Activated CD8-positive, alpha-beta T cell treated with anti-CD3 and anti-CD28 coated beads for 36 hours (primary cell): ENCODE measurements around the gene COLEC12. TPM values are rescaled to one million over a fixed set of nuclear protein-coding genes. Genes with fewer than 3 reads are reported as not detected.

ENCODE experiments used
- ATAC-seq: fragments of 200-7000 bp; cut with Tn5 transposase; one replicate; pipeline ENCODE4 v1.10.0; 2021; ENCODE audit warnings: mild to moderate bottlenecking, moderate library complexity
- CTCF ChIA-PET: fragments of 350-600 bp; sonication (Branson Sonifier 250); formaldehyde crosslinking; loops from one replicate; lab custom pipeline; 2021; ENCODE audit warnings: antibody characterized with exemption; lab: Charles Lee
- POLR2A ChIA-PET: fragments of 350-600 bp; sonication (Branson Sonifier 250); formaldehyde crosslinking; loops from one replicate; lab custom pipeline; 2021; ENCODE audit warnings: antibody characterized with exemption; lab: Charles Lee
- DNase-seq: peaks from one replicate; pipeline ENCODE4 v3.0.0-alpha.2; 2020
- H3K27ac Mint-ChIP-seq: one replicate; pipeline ENCODE4 v1.8.0; 2021; ENCODE audit warnings: mild to moderate bottlenecking, mixed read lengths
- H3K27me3 Mint-ChIP-seq: one replicate; pipeline ENCODE4 v1.8.0; 2021; ENCODE audit warnings: mixed read lengths
- H3K36me3 Mint-ChIP-seq: one replicate; pipeline ENCODE4 v1.8.0; 2021; ENCODE audit warnings: low read depth, mixed read lengths
- H3K4me1 Mint-ChIP-seq: one replicate; pipeline ENCODE4 v1.8.0; 2021; ENCODE audit warnings: low read depth, mixed read lengths
- H3K4me3 Mint-ChIP-seq: one replicate; pipeline ENCODE4 v1.8.0; 2021; ENCODE audit warnings: mild to moderate bottlenecking, moderate library complexity, mixed read lengths
- H3K9me3 Mint-ChIP-seq: one replicate; pipeline ENCODE4 v1.8.0; 2021; ENCODE audit warnings: mixed read lengths
- intact Hi-C: fragments of 100-400 bp; cut with micrococcal nuclease; formaldehyde crosslinking; loops from one replicate; pipeline ENCODE4 v1.10.0; 2022
- total RNA-seq, 2 experiments: library from RNA; stranded (reverse); gene quantifications; one replicate each; pipeline ENCODE4 v1.2.3, GENCODE V29; 2021
- TF ChIP-seq, protein P1 (sequence below): fragments of 200-600 bp; IDR thresholded peaks from one replicate; pipeline ENCODE4 v1.8.0; 2022; ENCODE audit warnings: antibody characterized with exemption, mild to moderate bottlenecking

The COLEC12 gene
- total RNA-seq, 2 experiments from 2014 or later, result not detected

DNA sequence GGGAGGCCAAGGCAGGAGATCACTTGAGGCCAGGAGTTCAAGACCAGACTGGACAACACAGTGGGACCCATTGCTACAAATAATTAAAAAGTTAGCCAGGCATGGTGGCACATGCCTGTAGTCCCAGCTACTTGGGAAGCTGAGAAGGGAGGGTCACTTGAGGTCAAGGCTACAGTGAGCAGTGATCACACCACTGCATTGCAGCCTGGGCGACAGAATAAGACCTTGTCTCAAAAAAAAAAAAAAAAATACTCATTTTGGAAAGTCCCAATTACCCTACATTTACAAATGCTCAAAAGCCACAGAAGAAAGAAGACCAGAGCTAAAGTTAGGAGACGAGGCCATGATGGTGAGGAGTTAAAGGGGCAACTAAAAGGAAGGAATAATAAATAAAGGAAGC, 61.9 kb downstream of the COLEC12 start:
- Mint-ChIP-seq H3K9me3 (no peaks in the 10 kb centered on the region), H3K36me3 (no peaks in the 10 kb centered on the region), H3K4me3 (no peak overlapping the region), H3K27ac (no peak overlapping the region), H3K27me3 (peaks cover 4% of the 10 kb centered on the region), H3K4me1 (no peaks in the 10 kb centered on the region)
- ChIA-PET POLR2A (no interaction called here), CTCF (interaction anchor here (1.4 kb wide), 1 partner anchor 28 kb away, joined by 3 read pairs; no protein-coding TSS in a partner anchor)
- DNase-seq (no peak), ATAC-seq (no peak)
- TF ChIP-seq, protein P1, sequence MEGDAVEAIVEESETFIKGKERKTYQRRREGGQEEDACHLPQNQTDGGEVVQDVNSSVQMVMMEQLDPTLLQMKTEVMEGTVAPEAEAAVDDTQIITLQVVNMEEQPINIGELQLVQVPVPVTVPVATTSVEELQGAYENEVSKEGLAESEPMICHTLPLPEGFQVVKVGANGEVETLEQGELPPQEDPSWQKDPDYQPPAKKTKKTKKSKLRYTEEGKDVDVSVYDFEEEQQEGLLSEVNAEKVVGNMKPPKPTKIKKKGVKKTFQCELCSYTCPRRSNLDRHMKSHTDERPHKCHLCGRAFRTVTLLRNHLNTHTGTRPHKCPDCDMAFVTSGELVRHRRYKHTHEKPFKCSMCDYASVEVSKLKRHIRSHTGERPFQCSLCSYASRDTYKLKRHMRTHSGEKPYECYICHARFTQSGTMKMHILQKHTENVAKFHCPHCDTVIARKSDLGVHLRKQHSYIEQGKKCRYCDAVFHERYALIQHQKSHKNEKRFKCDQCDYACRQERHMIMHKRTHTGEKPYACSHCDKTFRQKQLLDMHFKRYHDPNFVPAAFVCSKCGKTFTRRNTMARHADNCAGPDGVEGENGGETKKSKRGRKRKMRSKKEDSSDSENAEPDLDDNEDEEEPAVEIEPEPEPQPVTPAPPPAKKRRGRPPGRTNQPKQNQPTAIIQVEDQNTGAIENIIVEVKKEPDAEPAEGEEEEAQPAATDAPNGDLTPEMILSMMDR, result no peak
- intact Hi-C loops, result no loop called here

DNA sequence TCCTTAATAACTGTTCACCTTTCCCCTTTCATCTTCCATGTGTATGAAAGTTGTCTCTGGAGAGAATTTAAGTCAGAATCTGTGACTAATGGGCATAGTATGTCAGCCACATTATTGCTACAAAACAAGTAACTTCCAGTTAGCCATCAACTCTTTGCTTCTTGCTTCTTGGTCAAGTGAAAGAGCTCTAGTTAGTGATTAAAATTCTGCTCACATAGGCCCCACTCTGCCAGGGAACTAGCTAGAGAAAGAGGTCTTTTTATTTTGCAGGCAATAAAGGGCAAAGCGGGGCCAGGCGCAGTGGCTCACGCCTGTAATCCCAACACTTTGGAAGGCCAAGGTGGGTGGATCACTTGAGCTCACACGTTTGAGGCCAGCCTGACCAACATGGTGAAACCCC, 64.6 kb downstream of the COLEC12 start:
- no peak for ATAC-seq
- Mint-ChIP-seq H3K9me3 (no peaks in the 10 kb centered on the region), H3K4me3 (no peak overlapping the region), H3K36me3 (no peaks in the 10 kb centered on the region), H3K4me1 (no peaks in the 10 kb centered on the region), H3K27me3 (peaks cover 7% of the 10 kb centered on the region), H3K27ac (no peak overlapping the region)
- DNase-seq, result no peak
- ChIA-PET POLR2A (no interaction called here), CTCF (no interaction called here)
- TF ChIP-seq, protein P1, result no peak
- intact Hi-C loops, result no loop called here

DNA sequence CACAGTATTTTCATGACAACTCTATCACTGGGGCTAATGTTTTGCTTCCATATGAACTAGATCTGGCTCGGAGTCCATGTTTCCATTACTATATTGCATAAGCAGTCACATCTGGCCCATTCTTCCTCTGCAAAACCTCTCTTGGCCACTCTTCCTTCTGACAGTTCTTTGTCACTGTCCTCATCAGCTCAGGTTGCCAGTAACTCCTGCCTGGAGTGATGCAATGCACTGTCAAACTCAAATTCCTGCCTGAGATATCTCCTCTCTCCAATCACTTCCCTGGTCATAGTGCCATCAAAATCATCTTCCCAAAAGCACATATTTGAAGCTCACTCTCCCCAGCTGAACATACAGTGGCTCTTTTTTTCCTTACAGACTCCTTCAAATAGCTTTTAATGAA, 66.1 kb downstream of the COLEC12 start:
- intact Hi-C loops, result no loop called here
- TF ChIP-seq, protein P1, result no peak
- ChIA-PET POLR2A (no interaction called here), CTCF (no interaction called here)
- no peak overlapping the region for H3K4me3 Mint-ChIP-seq
- no peaks in the 10 kb centered on the region for H3K9me3 Mint-ChIP-seq
- no peaks in the 10 kb centered on the region for H3K4me1 Mint-ChIP-seq
- ATAC-seq (no peak), DNase-seq (no peak)
- H3K27ac Mint-ChIP-seq, result no peak overlapping the region
- no peaks in the 10 kb centered on the region for H3K36me3 Mint-ChIP-seq
- peaks cover 7% of the 10 kb centered on the region for H3K27me3 Mint-ChIP-seq

DNA sequence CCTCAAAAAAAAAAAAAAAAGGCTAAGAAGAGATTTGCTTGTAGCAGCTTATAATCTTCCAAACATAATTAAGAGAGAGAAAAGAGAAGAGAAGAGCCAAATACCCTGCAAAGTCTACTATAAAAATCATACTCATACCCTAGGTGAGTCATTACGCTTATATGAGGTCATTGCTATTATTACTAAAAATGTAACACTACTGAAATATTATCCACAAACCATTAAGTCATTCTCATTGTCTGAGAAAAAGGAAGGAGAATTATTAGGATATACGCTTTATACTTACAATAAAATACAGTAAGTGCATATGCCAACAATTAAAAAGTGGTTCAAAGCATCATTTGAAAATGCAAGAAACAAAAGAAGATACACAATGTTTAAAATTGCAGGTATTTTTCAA, 66.5 kb downstream of the COLEC12 start:
- TF ChIP-seq, protein P1, result no peak
- H3K9me3 Mint-ChIP-seq, result no peaks in the 10 kb centered on the region
- ChIA-PET CTCF (no interaction called here), POLR2A (no interaction called here)
- H3K27ac Mint-ChIP-seq, result no peak overlapping the region
- DNase-seq (no peak), ATAC-seq (no peak)
- H3K36me3 Mint-ChIP-seq, result no peaks in the 10 kb centered on the region
- no peak overlapping the region for H3K4me3 Mint-ChIP-seq
- intact Hi-C loops, result no loop called here
- no peaks in the 10 kb centered on the region for H3K4me1 Mint-ChIP-seq
- peaks cover 7% of the 10 kb centered on the region for H3K27me3 Mint-ChIP-seq

DNA sequence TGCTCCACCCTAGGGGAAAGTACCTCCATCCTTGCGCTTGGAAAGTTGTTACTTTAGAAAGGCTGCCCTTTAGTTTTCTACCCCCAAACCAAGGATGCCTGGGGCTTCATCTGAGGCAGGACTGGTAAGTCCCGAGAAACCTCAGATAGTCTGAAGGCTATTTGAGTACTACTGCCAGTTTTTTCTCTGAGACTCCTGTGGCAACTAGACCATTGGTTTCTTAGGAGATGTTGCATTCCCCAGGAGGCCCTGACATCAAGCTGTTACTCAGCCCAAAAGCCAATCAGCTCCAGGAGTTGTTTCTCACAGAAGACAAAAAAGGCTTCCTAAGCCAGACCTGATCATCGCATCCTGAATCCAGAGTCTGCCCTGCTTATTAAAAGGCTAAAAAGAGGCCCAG, 67.2 kb downstream of the COLEC12 start:
- CTCF ChIA-PET, result no interaction called here
- intact Hi-C loops, result no loop called here
- no peaks in the 10 kb centered on the region for H3K4me1 Mint-ChIP-seq

More for the DNA sequence above, 67.2 kb downstream of the COLEC12 start:
- POLR2A ChIA-PET, result no interaction called here
- no peaks in the 10 kb centered on the region for H3K9me3 Mint-ChIP-seq
- TF ChIP-seq, protein P1, result no peak
- DNase-seq (no peak), ATAC-seq (no peak)
- H3K27ac Mint-ChIP-seq, result no peak overlapping the region
- H3K36me3 Mint-ChIP-seq, result no peaks in the 10 kb centered on the region
- H3K27me3 Mint-ChIP-seq, result peaks cover 7% of the 10 kb centered on the region
- H3K4me3 Mint-ChIP-seq, result no peak overlapping the region
